GM23338 (cell line): ENCODE data around the gene RXRA.

Experiments used
- CREB1 ChIP-seq: fragments of 250-450 bp; sonication (Bioruptor Pico); IDR thresholded peaks from 2 replicates; pipeline ENCODE4 v1.5.0; 2020; ENCODE audit warnings: low read depth, mild to moderate bottlenecking, moderate library complexity
- EZH2 ChIP-seq: fragments of 200-600 bp; sonication (generic); IDR thresholded peaks from one replicate; pipeline ENCODE4 v1.8.0; 2017; ENCODE audit warnings: antibody characterized with exemption, mild to moderate bottlenecking, low read depth; ENCODE audit not compliant: unreplicated experiment
- EZH2phosphoT487 ChIP-seq: fragments of 200-600 bp; sonication (generic); IDR thresholded peaks from one replicate; pipeline ENCODE4 v1.8.1; 2018; ENCODE audit warnings: antibody characterized with exemption; ENCODE audit not compliant: unreplicated experiment
- JUNB ChIP-seq: IDR thresholded peaks from one replicate; pipeline ENCODE4 v1.6.1; 2016; ENCODE audit warnings: antibody characterized with exemption; ENCODE audit not compliant: unreplicated experiment
- NANOG ChIP-seq: IDR thresholded peaks from 2 replicates; pipeline ENCODE4 v1.6.1; 2016; ENCODE audit warnings: antibody characterized with exemption, borderline replicate concordance
- POLR2AphosphoS5 ChIP-seq: IDR thresholded peaks from 2 replicates; pipeline ENCODE4 v1.6.1; 2016; ENCODE audit warnings: antibody characterized with exemption, low read depth
- ZNF331 ChIP-seq: fragments of 250-450 bp; sonication (Bioruptor Pico); IDR thresholded peaks from 2 replicates; pipeline ENCODE4 v1.5.0; 2020; ENCODE audit warnings: low read depth, mild to moderate bottlenecking, moderate library complexity
- TF ChIP-seq, protein P1 (sequence below), 2 experiments: fragments of 200-600 bp in 1 of 2; sonication (generic) in 1 of 2; conservative IDR thresholded peaks; 2 replicates each; pipeline versions ENCODE4 v1.5.1 to v1.6.1; 2016 to 2017; ENCODE audit warnings: antibody characterized with exemption in 2 of 2, low read depth in 2 of 2, mild to moderate bottlenecking in 2 of 2, moderate library complexity in 1 of 2
- TF ChIP-seq, protein P2 (sequence below): IDR thresholded peaks from one replicate; pipeline ENCODE4 v1.6.1; 2018; ENCODE audit warnings: antibody characterized with exemption; ENCODE audit not compliant: unreplicated experiment
- TF ChIP-seq, protein P3 (sequence below): IDR thresholded peaks from 2 replicates; pipeline ENCODE4 v1.6.1; 2016; ENCODE audit warnings: antibody characterized with exemption

DNA sequence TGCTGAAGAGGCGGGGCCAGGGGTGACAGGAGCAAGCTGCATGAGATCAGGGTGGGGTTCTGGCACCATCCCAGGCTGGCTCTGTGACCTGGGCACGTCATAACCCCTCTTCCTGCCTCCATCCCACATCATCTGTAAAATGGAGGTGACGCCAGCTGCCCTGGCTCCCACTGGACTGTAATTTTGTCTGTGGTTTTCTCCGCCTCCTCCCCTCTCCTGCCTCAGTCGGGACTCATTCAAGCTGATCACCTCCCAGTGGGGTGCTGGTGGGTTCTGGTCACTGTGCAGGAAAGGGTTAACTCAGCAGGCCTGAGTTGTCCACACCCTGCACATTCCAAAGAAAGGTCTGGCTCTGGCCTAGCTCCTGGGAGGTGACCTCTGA is 128.2 kb downstream of the RXRA start:
- TF ChIP-seq EZH2phosphoT487 (no peak), JUNB (no peak), EZH2 (no peak), POLR2AphosphoS5 (no peak), CREB1 (CRISPR knock-in tag) (no peak), ZNF331 (CRISPR knock-in tag) (no peak), NANOG (no peak)
- TF ChIP-seq, protein P1, sequence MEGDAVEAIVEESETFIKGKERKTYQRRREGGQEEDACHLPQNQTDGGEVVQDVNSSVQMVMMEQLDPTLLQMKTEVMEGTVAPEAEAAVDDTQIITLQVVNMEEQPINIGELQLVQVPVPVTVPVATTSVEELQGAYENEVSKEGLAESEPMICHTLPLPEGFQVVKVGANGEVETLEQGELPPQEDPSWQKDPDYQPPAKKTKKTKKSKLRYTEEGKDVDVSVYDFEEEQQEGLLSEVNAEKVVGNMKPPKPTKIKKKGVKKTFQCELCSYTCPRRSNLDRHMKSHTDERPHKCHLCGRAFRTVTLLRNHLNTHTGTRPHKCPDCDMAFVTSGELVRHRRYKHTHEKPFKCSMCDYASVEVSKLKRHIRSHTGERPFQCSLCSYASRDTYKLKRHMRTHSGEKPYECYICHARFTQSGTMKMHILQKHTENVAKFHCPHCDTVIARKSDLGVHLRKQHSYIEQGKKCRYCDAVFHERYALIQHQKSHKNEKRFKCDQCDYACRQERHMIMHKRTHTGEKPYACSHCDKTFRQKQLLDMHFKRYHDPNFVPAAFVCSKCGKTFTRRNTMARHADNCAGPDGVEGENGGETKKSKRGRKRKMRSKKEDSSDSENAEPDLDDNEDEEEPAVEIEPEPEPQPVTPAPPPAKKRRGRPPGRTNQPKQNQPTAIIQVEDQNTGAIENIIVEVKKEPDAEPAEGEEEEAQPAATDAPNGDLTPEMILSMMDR (conservative IDR thresholded peaks at IDR 0.05; ENCODE audit: low read depth in 2 of 2) = no peak
- TF ChIP-seq, protein P2, sequence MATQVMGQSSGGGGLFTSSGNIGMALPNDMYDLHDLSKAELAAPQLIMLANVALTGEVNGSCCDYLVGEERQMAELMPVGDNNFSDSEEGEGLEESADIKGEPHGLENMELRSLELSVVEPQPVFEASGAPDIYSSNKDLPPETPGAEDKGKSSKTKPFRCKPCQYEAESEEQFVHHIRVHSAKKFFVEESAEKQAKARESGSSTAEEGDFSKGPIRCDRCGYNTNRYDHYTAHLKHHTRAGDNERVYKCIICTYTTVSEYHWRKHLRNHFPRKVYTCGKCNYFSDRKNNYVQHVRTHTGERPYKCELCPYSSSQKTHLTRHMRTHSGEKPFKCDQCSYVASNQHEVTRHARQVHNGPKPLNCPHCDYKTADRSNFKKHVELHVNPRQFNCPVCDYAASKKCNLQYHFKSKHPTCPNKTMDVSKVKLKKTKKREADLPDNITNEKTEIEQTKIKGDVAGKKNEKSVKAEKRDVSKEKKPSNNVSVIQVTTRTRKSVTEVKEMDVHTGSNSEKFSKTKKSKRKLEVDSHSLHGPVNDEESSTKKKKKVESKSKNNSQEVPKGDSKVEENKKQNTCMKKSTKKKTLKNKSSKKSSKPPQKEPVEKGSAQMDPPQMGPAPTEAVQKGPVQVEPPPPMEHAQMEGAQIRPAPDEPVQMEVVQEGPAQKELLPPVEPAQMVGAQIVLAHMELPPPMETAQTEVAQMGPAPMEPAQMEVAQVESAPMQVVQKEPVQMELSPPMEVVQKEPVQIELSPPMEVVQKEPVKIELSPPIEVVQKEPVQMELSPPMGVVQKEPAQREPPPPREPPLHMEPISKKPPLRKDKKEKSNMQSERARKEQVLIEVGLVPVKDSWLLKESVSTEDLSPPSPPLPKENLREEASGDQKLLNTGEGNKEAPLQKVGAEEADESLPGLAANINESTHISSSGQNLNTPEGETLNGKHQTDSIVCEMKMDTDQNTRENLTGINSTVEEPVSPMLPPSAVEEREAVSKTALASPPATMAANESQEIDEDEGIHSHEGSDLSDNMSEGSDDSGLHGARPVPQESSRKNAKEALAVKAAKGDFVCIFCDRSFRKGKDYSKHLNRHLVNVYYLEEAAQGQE = no peak
- TF ChIP-seq, protein P3, sequence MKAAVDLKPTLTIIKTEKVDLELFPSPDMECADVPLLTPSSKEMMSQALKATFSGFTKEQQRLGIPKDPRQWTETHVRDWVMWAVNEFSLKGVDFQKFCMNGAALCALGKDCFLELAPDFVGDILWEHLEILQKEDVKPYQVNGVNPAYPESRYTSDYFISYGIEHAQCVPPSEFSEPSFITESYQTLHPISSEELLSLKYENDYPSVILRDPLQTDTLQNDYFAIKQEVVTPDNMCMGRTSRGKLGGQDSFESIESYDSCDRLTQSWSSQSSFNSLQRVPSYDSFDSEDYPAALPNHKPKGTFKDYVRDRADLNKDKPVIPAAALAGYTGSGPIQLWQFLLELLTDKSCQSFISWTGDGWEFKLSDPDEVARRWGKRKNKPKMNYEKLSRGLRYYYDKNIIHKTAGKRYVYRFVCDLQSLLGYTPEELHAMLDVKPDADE = no peak
